Esophagus muscularis mucosa (tissue), 4 donors: ENCODE data around the gene ZSWIM6. TPM values are rescaled to one million over a fixed set of nuclear protein-coding genes. Genes with fewer than 3 reads are reported as not detected.

ENCODE experiments used
- DNase-seq: peaks from one replicate; pipeline ENCODE4 v3.0.0-alpha.2; 2017; ENCODE audit errors: extremely low spot score
- H3K27ac ChIP-seq, 4 donors: fragments of 200-600 bp; sonication (generic); replicated peaks in 1 of 4; 1 replicate in 3 of 4; 2 replicates in 1 of 4; pipeline ENCODE4 v1.5.1; 2016 to 2019; ENCODE audit warnings: mild to moderate bottlenecking in 1 of 4
- H3K27me3 ChIP-seq, 4 donors: fragments of 200-600 bp; sonication (generic); one replicate each; pipeline versions ENCODE4 v1.5.1 to v1.6.0; 2016 to 2019
- H3K36me3 ChIP-seq, 4 donors: fragments of 200-600 bp; sonication (generic); one replicate each; pipeline ENCODE4 v1.5.1; 2016 to 2019
- H3K4me1 ChIP-seq, 4 donors: fragments of 200-600 bp; sonication (generic); one replicate each; pipeline ENCODE4 v1.5.1; 2016 to 2019
- H3K4me3 ChIP-seq, 4 donors: fragments of 200-600 bp; sonication (generic); 1 replicate in 2 of 4; 2 replicates in 2 of 4; pipeline ENCODE4 v1.5.1; 2016 to 2019; ENCODE audit warnings: mild to moderate bottlenecking in 4 of 4, moderate library complexity in 1 of 4
- H3K9me3 ChIP-seq, 4 donors: fragments of 200-600 bp; sonication (generic); 1 replicate in 3 of 4; 2 replicates in 1 of 4; pipeline ENCODE4 v1.5.1; 2016 to 2019
- EP300 ChIP-seq: sonication (generic); formaldehyde crosslinking; IDR thresholded peaks from one replicate; pipeline ENCODE4 v1.6.1; 2017; ENCODE audit warnings: antibody characterized with exemption
- POLR2A ChIP-seq: fragments of 450-650 bp; IDR thresholded peaks from one replicate; pipeline ENCODE4 v1.6.1; 2017; ENCODE audit warnings: antibody characterized with exemption, moderate library complexity, mild to moderate bottlenecking, low read depth
- POLR2AphosphoS5 ChIP-seq, 2 donors: sonication (generic); formaldehyde crosslinking; IDR thresholded peaks; one replicate each; pipeline ENCODE4 v1.6.1; 2017; ENCODE audit warnings: antibody characterized with exemption in 2 of 2
- WGBS: methylation state at CpG from one replicate; pipeline ENCODE4 v1.1.5; 2018; 5-methylcytosine and 5-hydroxymethylcytosine counted together
- intact Hi-C: fragments of 100-400 bp; cut with DNase I; formaldehyde crosslinking; loops from one replicate; pipeline ENCODE4 v1.15.1; 2023
- total RNA-seq, 4 donors: library from RNA; depleted of rRNA; stranded (reverse); fragments of >200 nt; gene quantifications; one replicate each; pipeline versions ENCODE4 v1.1.0 to v1.2.1, GENCODE V29; 2016
- TF ChIP-seq, protein P1 (sequence below), 3 experiments: fragments of 200-600 bp in 2 of 3; fragments of 450-650 bp in 1 of 3; sonication (generic) in 2 of 3; IDR thresholded peaks; one replicate each; pipeline ENCODE4 v1.5.1; 2017 to 2019; ENCODE audit warnings: antibody characterized with exemption in 3 of 3, mild to moderate bottlenecking in 2 of 3, moderate library complexity in 1 of 3

The ZSWIM6 gene
- total RNA-seq, 4 donors from 2014 or later: 10.2 to 16.4 (median 12.5) TPM

- DNase-seq: no peak
- TF ChIP-seq POLR2AphosphoS5 (IDR thresholded peaks at IDR 0.05) (no peak), EP300 (no peak), POLR2A (no peak)
- TF ChIP-seq, protein P1, sequence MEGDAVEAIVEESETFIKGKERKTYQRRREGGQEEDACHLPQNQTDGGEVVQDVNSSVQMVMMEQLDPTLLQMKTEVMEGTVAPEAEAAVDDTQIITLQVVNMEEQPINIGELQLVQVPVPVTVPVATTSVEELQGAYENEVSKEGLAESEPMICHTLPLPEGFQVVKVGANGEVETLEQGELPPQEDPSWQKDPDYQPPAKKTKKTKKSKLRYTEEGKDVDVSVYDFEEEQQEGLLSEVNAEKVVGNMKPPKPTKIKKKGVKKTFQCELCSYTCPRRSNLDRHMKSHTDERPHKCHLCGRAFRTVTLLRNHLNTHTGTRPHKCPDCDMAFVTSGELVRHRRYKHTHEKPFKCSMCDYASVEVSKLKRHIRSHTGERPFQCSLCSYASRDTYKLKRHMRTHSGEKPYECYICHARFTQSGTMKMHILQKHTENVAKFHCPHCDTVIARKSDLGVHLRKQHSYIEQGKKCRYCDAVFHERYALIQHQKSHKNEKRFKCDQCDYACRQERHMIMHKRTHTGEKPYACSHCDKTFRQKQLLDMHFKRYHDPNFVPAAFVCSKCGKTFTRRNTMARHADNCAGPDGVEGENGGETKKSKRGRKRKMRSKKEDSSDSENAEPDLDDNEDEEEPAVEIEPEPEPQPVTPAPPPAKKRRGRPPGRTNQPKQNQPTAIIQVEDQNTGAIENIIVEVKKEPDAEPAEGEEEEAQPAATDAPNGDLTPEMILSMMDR (IDR thresholded peaks at IDR 0.05): no peak
- Histone ChIP-seq H3K4me3 (no peak overlapping the region), H3K27me3 (no peaks in the 10 kb centered on the region), H3K36me3 (no peaks in the 10 kb centered on the region), H3K4me1 (peaks cover 15 to 44% (median 33%) of the 10 kb centered on the region in 4 donors), H3K9me3 (no peaks in the 10 kb centered on the region), H3K27ac (no peak overlapping the region)
- WGBS: 74% methylated on average over 5 of the region's 5 CpGs
- intact Hi-C loops: no loop called here
Observed at GRCh38 chr5:61299261-61299681, 32.8 kb upstream of the ZSWIM6 start.

GRCh38 chr5:61301341-61302199, 30.5 kb upstream of the ZSWIM6 start:
- H3K9me3 ChIP-seq: no peaks in the 10 kb centered on the region
- DNase-seq: no peak
- TF ChIP-seq POLR2A: no peak
- TF ChIP-seq, protein P1 (IDR thresholded peaks at IDR 0.05): no peak
- TF ChIP-seq POLR2AphosphoS5 (IDR thresholded peaks at IDR 0.05): peak; percentile 79 to 82
- TF ChIP-seq EP300: no peak
- H3K27ac ChIP-seq: peak overlapping the region; percentile 73 to 84 (median 80)
- H3K36me3 ChIP-seq: no peaks in the 10 kb centered on the region
- WGBS: 45% methylated on average over 7 of the region's 9 CpGs
- H3K27me3 ChIP-seq: no peaks in the 10 kb centered on the region
- intact Hi-C loops: no loop called here
- peaks cover 15 to 54% (median 42%) of the 10 kb centered on the region in 4 donors for H3K4me1 ChIP-seq
- H3K4me3 ChIP-seq: no peak overlapping the region

GRCh38 chr5:61302200-61302563, 29.9 kb upstream of the ZSWIM6 start:
- intact Hi-C loops: no loop called here
- DNase-seq: no peak

DNA sequence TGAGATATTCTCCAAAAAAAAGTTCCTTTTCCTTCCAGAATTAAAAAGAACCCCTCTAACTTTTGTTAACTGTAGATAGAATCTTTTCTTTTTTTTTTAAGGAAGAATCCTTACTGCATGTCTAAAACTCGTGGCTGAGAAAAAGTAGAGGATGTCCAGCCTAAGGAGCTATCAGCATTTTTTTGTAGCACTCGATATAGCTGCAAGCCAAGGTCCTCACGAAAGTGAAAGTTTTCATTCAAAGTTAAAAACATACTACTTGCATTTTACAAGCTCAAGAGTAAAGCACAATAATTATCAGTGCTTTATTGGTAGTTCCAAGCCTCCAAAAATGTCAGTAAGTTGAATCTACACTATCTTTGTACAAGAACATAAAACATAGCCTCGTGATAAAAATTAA, 28.7 kb upstream of the ZSWIM6 start:
- intact Hi-C loops: no loop called here

More at GRCh38 chr5:61302200-61302563, 29.9 kb upstream of the ZSWIM6 start:
- peak overlapping the region; percentile 73 to 84 (median 80) for H3K27ac ChIP-seq
- 87% methylated on average over 4 of the region's 4 CpGs for WGBS
- TF ChIP-seq, protein P1 (IDR thresholded peaks at IDR 0.05): no peak
- TF ChIP-seq POLR2A: no peak
- TF ChIP-seq POLR2AphosphoS5 (IDR thresholded peaks at IDR 0.05): no peak
- no peak for TF ChIP-seq EP300
- no peak overlapping the region for H3K4me3 ChIP-seq
- no peaks in the 10 kb centered on the region for H3K27me3 ChIP-seq
- no peaks in the 10 kb centered on the region for H3K36me3 ChIP-seq
- H3K4me1 ChIP-seq: peaks cover 15 to 54% (median 42%) of the 10 kb centered on the region in 4 donors
- no peaks in the 10 kb centered on the region for H3K9me3 ChIP-seq

More for the DNA sequence above, 28.7 kb upstream of the ZSWIM6 start:
- 57% methylated on average over 4 of the region's 4 CpGs for WGBS
- H3K4me1 ChIP-seq: peaks cover 15 to 54% (median 42%) of the 10 kb centered on the region in 4 donors
- no peak for DNase-seq
- H3K36me3 ChIP-seq: no peaks in the 10 kb centered on the region
- no peaks in the 10 kb centered on the region for H3K9me3 ChIP-seq
- H3K27me3 ChIP-seq: no peaks in the 10 kb centered on the region
- peak overlapping the region in 1 of 4 donors; percentile 84 for H3K27ac ChIP-seq
- TF ChIP-seq EP300 (no peak), POLR2AphosphoS5 (IDR thresholded peaks at IDR 0.05) (no peak), POLR2A (no peak)
- TF ChIP-seq, protein P1 (IDR thresholded peaks at IDR 0.05): no peak
- no peak overlapping the region for H3K4me3 ChIP-seq
